ENCODE data around the gene AFF1.

GRCh38 chr4:87025023-87025613 lies 90.3 kb downstream of the AFF1 start:
- TF ChIP-seq EZH2 (IDR thresholded peaks at IDR 0.05; ENCODE audit: low read length, missing control alignments) (no peak), CTCF (conservative IDR thresholded peaks at IDR 0.05 in 1 of 2, IDR thresholded peaks at IDR 0.05 in 1 of 2; ENCODE audit: low read depth in 1 of 2, low read length in 2 of 2) (no peak)
